Measurements from ENCODE around the gene CASQ2. TPM values are rescaled to one million over a fixed set of nuclear protein-coding genes. Genes with fewer than 3 reads are reported as not detected.

The CASQ2 gene
- total RNA-seq, 1 donor from 2014 or later: 67.2 TPM

GRCh38 chr1:115692224-115692623 lies 76.3 kb downstream of the CASQ2 start:
- no peak for DNase-seq

- no peak for DNase-seq
Measured at GRCh38 chr1:115690972-115691371, 77.5 kb downstream of the CASQ2 start.

GRCh38 chr1:115687744-115688143 lies 80.8 kb downstream of the CASQ2 start:
- no peak for DNase-seq

DNA sequence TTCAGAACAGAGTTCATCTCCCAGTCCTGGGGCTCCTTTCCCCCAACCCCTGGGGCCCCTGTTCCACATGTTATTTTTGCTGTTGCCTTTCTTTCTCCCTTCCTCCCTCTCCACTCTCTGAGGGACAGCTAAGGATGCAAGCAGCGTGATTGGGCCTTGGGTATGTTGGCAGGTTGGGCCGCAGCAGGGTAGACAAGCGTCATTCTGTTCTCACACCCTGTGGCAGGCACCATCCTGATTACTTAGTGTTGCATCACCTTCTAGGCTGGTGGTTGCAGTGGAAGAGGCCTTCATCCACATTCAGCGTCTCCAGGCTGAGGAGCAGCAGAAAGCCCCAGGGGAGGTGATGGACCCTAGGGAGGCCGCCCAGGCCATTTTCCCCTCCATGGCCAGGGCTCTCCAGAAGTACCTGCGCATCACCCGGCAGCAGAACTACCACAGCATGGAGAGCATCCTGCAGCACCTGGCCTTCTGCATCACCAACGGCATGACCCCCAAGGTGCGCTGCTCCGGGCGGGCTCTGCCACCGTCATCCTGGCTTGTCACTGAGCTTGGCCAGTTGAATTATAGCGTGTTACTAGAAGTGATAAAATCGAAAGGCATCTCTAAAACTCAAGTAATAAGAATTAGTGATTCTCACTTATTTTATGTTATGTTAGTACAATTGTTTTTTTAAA lies 83.3 kb downstream of the CASQ2 start:
- no peak for DNase-seq

DNA sequence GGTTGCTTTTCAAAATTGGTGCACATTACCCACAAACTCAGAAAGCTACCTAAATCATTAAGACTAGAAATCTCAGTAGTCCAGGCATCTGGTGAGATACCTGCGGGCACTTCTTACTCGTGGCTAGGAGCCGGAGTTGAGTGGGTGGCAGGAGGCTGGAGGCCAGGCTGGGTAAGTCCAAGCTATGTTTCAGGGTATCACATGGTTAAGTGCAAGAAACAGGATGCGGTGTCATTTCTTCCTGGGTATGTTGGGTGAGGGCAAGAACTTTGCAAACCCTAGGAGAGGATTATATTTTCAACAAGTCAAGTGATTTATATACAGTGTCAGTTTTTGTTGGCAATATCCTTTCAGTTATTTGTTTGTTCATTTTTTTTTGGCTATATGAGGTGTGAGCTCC lies 85.7 kb downstream of the CASQ2 start:
- DNase-seq: no peak

- no peak for DNase-seq
Measured at GRCh38 chr1:115680730-115681111, 87.8 kb downstream of the CASQ2 start.

DNA sequence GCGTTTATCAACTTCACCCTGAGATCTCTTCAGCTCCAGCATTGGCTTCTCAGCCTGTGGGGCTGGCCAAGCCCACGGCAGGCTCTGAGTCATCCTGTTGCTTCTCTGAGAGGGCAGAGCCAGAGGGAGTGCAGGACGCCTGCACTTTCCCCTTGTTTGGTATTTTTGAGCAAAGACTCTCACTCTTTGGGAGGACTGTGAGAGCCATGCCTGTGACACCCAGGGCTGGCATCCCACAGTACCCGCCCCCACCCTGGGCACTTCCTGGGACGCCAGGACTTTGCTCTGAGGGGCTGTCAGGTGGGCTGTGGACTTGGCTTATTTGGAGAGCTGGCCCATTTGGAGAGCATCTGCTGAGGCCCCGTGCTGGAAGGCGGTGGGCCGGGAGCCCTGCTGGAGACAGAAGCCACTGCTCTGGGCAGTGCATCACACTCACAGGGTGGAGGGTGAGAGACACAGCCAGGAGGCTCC lies 89.3 kb downstream of the CASQ2 start:
- DNase-seq: no peak

GRCh38 chr1:115678141-115678540 lies 90.4 kb downstream of the CASQ2 start:
- no peak for DNase-seq

- DNase-seq: no peak
Measured at GRCh38 chr1:115677565-115677964, 90.9 kb downstream of the CASQ2 start.

DNA sequence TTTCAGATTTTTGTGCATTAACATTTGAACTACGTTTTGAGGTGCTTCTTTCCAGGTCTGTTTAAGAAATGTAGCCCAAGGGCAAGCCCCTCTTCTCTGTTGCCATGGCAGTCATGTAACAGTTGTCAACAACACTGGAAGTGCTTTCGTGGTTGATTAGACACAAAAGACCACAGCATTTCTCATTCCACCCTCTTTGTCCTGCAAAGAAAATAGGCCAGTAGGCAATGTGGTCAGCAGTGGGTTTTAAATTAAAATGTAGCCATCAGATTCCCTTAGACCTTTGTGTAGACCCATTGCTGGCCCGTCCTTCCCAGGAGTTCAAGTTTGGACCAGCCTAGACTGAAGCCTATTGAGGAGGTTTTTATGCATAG lies 91.3 kb downstream of the CASQ2 start:
- no peak for DNase-seq

DNA sequence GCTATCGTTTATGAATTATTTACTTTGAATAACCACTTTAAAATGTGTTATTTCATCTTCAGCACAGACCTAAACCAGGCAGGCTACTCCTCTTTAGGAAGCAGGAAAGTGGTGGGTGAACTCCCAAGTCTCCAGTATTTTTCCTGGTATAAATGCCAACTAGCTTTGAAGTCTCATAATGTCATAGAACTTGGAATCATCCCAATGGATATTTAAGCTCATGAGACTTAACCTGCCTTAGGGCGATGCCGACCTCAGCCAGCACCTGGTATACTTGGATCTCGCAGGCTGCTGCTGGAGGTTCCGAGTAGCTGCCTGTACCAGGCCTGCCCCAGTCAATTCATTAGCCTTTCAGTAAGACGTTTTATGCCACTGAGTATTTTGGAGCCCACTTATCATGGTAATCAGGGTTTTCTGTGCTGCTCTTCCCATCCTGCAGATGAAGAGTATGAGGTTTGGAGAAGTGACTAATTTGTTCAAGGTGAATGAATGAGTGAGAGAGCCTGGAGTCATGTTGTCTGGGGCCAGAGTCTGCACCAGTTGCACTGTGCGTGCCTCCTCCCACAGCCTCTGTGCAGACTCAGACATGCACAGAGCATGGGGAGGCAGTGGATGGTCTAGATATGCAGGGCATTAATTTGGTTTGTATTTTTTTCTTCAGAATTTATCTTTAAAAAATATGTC lies 91.9 kb downstream of the CASQ2 start:
- DNase-seq: no peak

GRCh38 chr1:115672224-115673009 lies 96.1 kb downstream of the CASQ2 start:
- no peak for DNase-seq

DNA sequence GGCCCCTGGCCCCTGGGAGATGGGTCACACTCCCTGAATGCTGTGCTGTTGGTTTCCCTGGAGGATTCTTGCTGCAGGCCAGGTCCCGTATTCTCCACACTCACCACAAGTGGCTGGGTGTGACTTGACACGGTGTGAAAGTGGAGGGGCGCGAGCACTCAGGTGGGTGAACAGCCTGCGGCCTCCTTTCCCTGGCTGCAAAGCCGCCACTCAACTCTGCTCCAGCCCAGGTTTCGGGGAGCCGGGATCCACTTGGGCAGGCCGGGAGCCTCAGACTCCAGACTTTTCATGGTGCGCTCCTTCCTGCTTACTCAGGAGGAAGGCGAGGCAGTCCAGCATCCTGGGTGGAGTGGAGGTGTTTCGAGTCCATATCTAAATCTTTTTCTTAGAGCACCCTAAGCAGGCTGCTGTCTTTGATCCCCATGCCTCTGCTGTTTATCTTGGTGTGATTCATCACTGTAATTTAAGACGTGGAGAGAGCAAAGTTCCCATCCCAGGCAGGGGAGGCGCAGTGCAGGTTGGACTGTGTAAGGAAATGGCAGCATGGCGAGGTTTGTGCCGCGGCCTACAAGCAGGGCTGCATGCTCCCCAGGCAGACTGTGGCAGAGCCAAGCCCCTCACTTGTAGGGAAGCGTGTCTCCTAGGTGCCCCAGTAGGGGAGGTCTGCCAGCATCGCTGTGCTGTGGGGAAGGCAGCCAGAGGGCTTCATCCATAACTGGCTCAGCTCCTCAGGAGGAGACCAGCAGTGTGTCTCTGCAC lies 97.2 kb downstream of the CASQ2 start:
- DNase-seq: no peak

DNA sequence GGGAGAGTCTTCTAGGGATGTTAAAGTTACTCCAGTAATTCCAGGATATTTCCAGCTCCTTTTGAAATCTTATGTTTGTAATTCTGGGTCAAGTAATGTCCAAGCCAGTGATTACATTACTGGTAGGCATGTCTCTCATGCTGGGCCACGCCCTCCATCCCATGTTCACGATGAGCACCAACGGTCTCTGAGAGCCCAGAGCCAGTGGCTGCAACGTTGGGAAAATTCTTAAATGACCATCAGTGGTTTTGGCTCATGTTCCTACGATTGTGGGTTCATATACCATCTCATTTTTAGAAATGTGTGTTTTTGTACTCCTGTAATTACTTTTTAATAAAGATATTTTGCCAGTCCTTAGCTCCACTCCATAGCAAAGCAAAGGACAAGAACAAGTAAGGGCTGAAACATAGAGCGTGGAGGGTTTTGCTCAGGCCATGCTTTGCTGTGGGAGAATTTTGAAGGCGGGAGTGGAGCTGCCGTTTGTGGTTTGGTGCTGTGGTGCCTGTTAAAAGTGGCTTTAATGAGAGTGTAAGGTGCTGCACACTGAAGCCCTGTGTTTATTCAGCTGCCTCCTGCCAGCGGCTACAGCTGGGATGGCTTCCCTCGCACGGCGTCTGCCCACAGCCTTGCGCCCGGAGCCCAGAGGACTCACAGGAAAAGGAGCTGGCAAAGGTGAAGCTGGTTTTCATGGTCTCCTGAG lies 97.9 kb downstream of the CASQ2 start:
- DNase-seq: no peak

DNA sequence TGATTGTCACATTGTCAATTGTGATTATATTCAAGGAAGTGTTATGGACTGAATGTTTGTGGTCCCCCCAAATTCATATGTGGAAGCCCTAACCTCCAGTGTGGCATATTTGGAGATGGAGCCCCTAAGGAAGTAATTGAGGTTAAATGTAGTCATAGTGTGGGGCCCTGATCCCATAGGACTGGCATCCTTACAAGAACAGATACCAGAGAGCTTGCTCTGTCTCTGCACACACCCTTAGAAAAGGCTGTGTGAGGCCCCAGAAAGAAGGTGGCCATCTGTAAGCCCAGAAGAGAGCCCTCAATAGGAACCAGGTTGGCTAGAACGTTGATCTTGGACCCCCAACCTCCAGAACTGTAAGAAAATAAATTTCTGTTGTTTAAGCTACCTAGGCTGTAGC lies 98.6 kb downstream of the CASQ2 start:
- DNase-seq: no peak

DNA sequence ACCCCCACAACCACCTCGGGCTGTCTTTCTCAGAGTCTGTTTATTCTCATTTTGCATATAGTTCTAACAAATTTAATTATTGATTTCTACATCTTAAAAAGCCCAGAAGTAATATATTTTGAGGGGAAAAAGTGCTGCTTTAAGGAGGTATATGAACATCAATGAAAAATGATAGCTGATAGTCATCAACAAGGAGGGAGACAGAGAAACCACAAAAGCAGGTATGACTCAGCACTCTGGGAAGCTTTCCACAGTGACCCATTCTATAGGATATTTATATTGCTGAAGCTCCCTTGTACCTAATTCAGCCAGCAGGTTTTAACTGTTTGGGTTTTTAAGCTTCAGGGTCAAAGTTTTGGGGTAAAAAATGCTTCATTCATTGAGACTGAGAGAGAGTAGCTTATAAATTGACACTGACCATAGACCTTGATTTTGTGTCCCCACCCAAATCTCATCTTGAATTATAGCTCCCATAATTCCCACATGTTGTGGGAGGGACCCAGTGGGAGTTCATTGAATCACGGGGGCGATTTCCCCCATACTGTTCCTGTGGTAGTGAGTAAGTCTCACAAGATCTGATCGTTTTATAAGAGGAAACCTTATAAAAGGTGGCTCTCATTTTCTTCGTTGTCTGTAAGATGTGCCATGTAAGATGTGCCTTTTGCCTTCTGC lies 99.4 kb downstream of the CASQ2 start:
- DNase-seq: no peak

DNA sequence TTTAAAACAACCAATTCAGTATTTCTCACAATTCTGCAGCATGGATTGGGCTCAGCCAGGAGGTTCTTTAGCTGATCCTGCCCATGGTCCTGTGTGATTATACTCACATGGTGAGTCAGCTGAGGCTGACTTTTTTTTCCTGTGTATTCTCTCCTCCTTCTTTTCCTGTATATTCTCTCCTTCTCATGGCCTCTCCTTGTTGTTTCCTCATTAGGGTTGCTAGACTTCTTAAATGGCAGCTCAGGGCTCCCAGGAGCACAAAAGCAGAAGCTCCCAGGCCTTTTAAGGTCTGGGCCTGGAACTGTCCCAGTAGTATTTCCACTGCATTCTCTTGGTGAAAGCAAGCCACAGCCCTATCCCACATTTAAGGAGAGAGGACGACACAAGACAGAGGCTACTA lies 99.9 kb downstream of the CASQ2 start:
- no peak for DNase-seq

GRCh38 chr1:115666702-115667101 lies 101.8 kb downstream of the CASQ2 start:
- DNase-seq: no peak

GRCh38 chr1:115666206-115666605 lies 102.3 kb downstream of the CASQ2 start:
- no peak for DNase-seq

GRCh38 chr1:115665319-115666096 lies 103.0 kb downstream of the CASQ2 start:
- no peak for DNase-seq

GRCh38 chr1:115661157-115661556 lies 107.4 kb downstream of the CASQ2 start:
- no peak for DNase-seq
